ENCODE data around the gene SV2B.
A peak's percentile ranks its signal among the peaks of the same experiment; 100 is the strongest.

GRCh38 chr15:91068966-91069365 is 31.1 kb upstream of the SV2B start:
- TF ChIP-seq CTCF (conservative IDR thresholded peaks at IDR 0.05; ENCODE audit: low read depth, low read length) (peak; percentile 36; the same call in 1 of the 2 replicates), EZH2 (IDR thresholded peaks at IDR 0.05; ENCODE audit: borderline replicate concordance, low read depth, low read length, poor library complexity, severe bottlenecking) (no peak)

Data from A673 (cell line).